HepG2 (cell line): Measurements from ENCODE around the gene CD2AP. TPM values are rescaled to one million over a fixed set of nuclear protein-coding genes. Genes with fewer than 3 reads are reported as not detected.

Source experiments
- ATAC-seq: fragments of 200-7000 bp; cut with Tn5 transposase; 3 replicates; pipeline ENCODE4 v1.9.1; 2020; ENCODE audit warnings: mild to moderate bottlenecking, moderate library complexity
- BruUV-seq: library from RNA; stranded (reverse); fragments of 400-500 nt; replicated peaks from 2 replicates; lab custom pipeline; 2021; lab: Mats Ljungman, UMichigan
- CTCF ChIA-PET: fragments of 300-600 bp; formaldehyde crosslinking; extraction: SDS; loops from one replicate; lab custom pipeline; 2021; ENCODE audit warnings: low total read pairs, inconsistent platforms, low intra/inter-chr PET ratio; lab: Yijun Ruan, JAX
- POLR2A ChIA-PET: fragments of 350-600 bp; sonication (Branson Sonifier 250); formaldehyde crosslinking; loops from one replicate; lab custom pipeline; 2020; ENCODE audit warnings: antibody characterized with exemption, inconsistent platforms; lab: Yijun Ruan, JAX
- DNase-seq: peaks from one replicate; pipeline ENCODE4 v3.0.0-alpha.2; 2015; ENCODE audit warnings: low spot score
- FAIRE-seq: peaks from 3 replicates; lab custom pipeline; 2011; peaks lifted over from hg19 to GRCh38; lab: Jason Lieb, UNC
- H2AFZ ChIP-seq: one replicate; pipeline ENCODE4 v1.6.1; 2011; ENCODE audit warnings: low read length, inconsistent platforms
- H3K27ac ChIP-seq: fragments of 300-600 bp; 3 replicates; pipeline ENCODE4 v1.8.0; 2011; ENCODE audit warnings: mixed run types, mild to moderate bottlenecking, mixed read lengths, low read length, inconsistent platforms; ENCODE audit not compliant: insufficient read depth; ENCODE audit errors: extremely low read length
- H3K27me3 ChIP-seq, 2 experiments: fragments of 200-600 bp in 1 of 2; 2 replicates in 1 of 2; 3 replicates in 1 of 2; pipeline versions ENCODE4 v1.6.0 to v1.8.0; 2011; ENCODE audit warnings: low read length in 2 of 2, mild to moderate bottlenecking in 2 of 2, moderate library complexity in 2 of 2, inconsistent platforms in 1 of 2; ENCODE audit not compliant: insufficient read depth in 2 of 2, control insufficient read depth in 1 of 2
- H3K36me3 ChIP-seq, 2 experiments: fragments of 200-600 bp in 1 of 2; replicated peaks in 1 of 2; 2 replicates in 1 of 2; 3 replicates in 1 of 2; pipeline versions ENCODE4 v1.5.1 to v1.8.0; 2011; ENCODE audit warnings: low read length in 2 of 2, inconsistent platforms in 1 of 2; ENCODE audit not compliant: insufficient read depth in 2 of 2, control insufficient read depth in 1 of 2
- H3K4me1 ChIP-seq: 2 replicates; pipeline ENCODE4 v1.5.1; 2012; ENCODE audit warnings: low read length, inconsistent platforms; ENCODE audit not compliant: insufficient read depth
- H3K4me2 ChIP-seq: 2 replicates; pipeline ENCODE4 v1.6.0; 2011; ENCODE audit warnings: low read depth, low read length, inconsistent platforms
- H3K4me3 ChIP-seq, 3 experiments: fragments of 200-600 bp in 1 of 3; sonication (generic), shearing (Covaris generic) in 1 of 3; replicated peaks in 1 of 3; 2 replicates each; pipeline ENCODE4 v1.5.1; 2011 to 2016; ENCODE audit warnings: low read length in 3 of 3, inconsistent platforms in 2 of 3, low read depth in 2 of 3, mild to moderate bottlenecking in 2 of 3, control low read depth in 1 of 3, mixed read lengths in 1 of 3; ENCODE audit not compliant: insufficient read depth in 1 of 3
- H3K79me2 ChIP-seq: one replicate; pipeline ENCODE4 v1.6.1; 2011; ENCODE audit warnings: low read length, inconsistent platforms; ENCODE audit not compliant: insufficient read depth
- H3K9ac ChIP-seq: 2 replicates; pipeline ENCODE4 v1.6.0; 2011; ENCODE audit warnings: mild to moderate bottlenecking, low read depth, low read length, inconsistent platforms; ENCODE audit not compliant: insufficient read depth
- H3K9me3 ChIP-seq: 2 replicates; pipeline ENCODE4 v1.5.1; 2012; ENCODE audit warnings: mild to moderate bottlenecking, low read length
- H4K20me1 ChIP-seq: 2 replicates; pipeline ENCODE4 v1.6.0; 2011; ENCODE audit warnings: inconsistent platforms, mild to moderate bottlenecking, low read length, moderate library complexity; ENCODE audit not compliant: insufficient read depth
- CTCF ChIP-seq: sonication (generic); formaldehyde crosslinking; IDR thresholded peaks from 2 replicates; pipeline ENCODE4 v1.5.0; 2020; ENCODE audit warnings: mild to moderate bottlenecking, missing genetic modification reagents, moderate library complexity
- GATAD2A ChIP-seq: IDR thresholded peaks from 2 replicates; pipeline ENCODE4 v1.6.1; 2016
- HDAC2 ChIP-seq: sonication (generic); formaldehyde crosslinking; IDR thresholded peaks from 2 replicates; pipeline ENCODE4 v1.4.0; 2020; ENCODE audit warnings: missing genetic modification reagents
- MIER2 ChIP-seq: IDR thresholded peaks from 2 replicates; pipeline ENCODE4 v1.6.1; 2016; ENCODE audit warnings: missing biosample characterization, missing genetic modification reagents
- MXI1 ChIP-seq: IDR thresholded peaks from 3 replicates; pipeline ENCODE4 v1.6.1; 2012; ENCODE audit warnings: low read depth, low read length, inconsistent platforms, borderline replicate concordance
- RAD21 ChIP-seq: fragments of 450-650 bp; formaldehyde crosslinking; IDR thresholded peaks from 2 replicates; pipeline ENCODE4 v1.5.0; 2020; ENCODE audit warnings: mild to moderate bottlenecking
- RAD51 ChIP-seq: fragments of 450-650 bp; IDR thresholded peaks from 2 replicates; pipeline ENCODE4 v1.6.1; 2016; ENCODE audit warnings: borderline replicate concordance
- RARG ChIP-seq: sonication (generic); formaldehyde crosslinking; IDR thresholded peaks from 2 replicates; pipeline ENCODE4 v1.4.0; 2020; ENCODE audit warnings: low read depth, mild to moderate bottlenecking, missing genetic modification reagents
- RCOR2 ChIP-seq: IDR thresholded peaks from 2 replicates; pipeline ENCODE4 v1.6.1; 2016; ENCODE audit warnings: missing biosample characterization, missing genetic modification reagents
- SMC3 ChIP-seq: IDR thresholded peaks from 2 replicates; pipeline ENCODE4 v1.6.1; 2011; ENCODE audit warnings: low read length, improper control_type of control experiment
- ZMYM2 ChIP-seq: sonication (generic); formaldehyde crosslinking; IDR thresholded peaks from 2 replicates; pipeline ENCODE4 v1.8.0; 2022; ENCODE audit warnings: mild to moderate bottlenecking, missing genetic modification reagents
- ZNF124 ChIP-seq: sonication (generic); formaldehyde crosslinking; IDR thresholded peaks from 2 replicates; pipeline ENCODE4 v1.4.0; 2020; ENCODE audit warnings: missing genetic modification reagents
- ZNF136 ChIP-seq: sonication (generic); formaldehyde crosslinking; IDR thresholded peaks from 2 replicates; pipeline ENCODE4 v1.8.1; 2022; ENCODE audit warnings: low read depth, mild to moderate bottlenecking, moderate library complexity, missing genetic modification reagents
- ZNF441 ChIP-seq: sonication (generic); formaldehyde crosslinking; IDR thresholded peaks from 2 replicates; pipeline ENCODE4 v1.7.0; 2021; ENCODE audit warnings: missing genetic modification reagents, borderline replicate concordance
- ZNF770 ChIP-seq: sonication (generic); formaldehyde crosslinking; IDR thresholded peaks from 2 replicates; pipeline ENCODE4 v1.5.0; 2020; ENCODE audit warnings: mild to moderate bottlenecking, missing genetic modification reagents
- ZNF879 ChIP-seq: sonication (generic); formaldehyde crosslinking; IDR thresholded peaks from 2 replicates; pipeline ENCODE4 v1.8.1; 2023; ENCODE audit warnings: missing genetic modification reagents
- ZSCAN12 ChIP-seq: sonication (generic); formaldehyde crosslinking; IDR thresholded peaks from 2 replicates; pipeline ENCODE4 v1.9.0; 2021; ENCODE audit warnings: mild to moderate bottlenecking, missing genetic modification reagents
- WGBS: methylation state at CpG from one replicate; pipeline ENCODE4 v1.1.6; 2017; ENCODE audit warnings: low lambda C conversion rate; 5-methylcytosine and 5-hydroxymethylcytosine counted together
- in situ Hi-C: cut with HindIII; loops from 2 replicates; pipeline ENCODE4 v1.10.0; 2017; ENCODE audit warnings: low pct_unique_long_range_greater_than_20kb; ENCODE audit not compliant: extremely low pct_ligation_motif_present
- intact Hi-C: fragments of 100-400 bp; cut with micrococcal nuclease; formaldehyde crosslinking; loops from one replicate; pipeline ENCODE4 v1.10.0; 2022; ENCODE audit not compliant: unreplicated experiment
- polyA plus RNA-seq, 8 experiments: library from polyadenylated mRNA; depleted of rRNA in 3 of 8; stranded (reverse) in 7 of 8; unstranded in 1 of 8; fragments of >200 nt; fragmentation: Illumina TruSeq in 4 of 8; extraction: Trizol in 4 of 8; gene quantifications; 2 replicates each; pipeline versions ENCODE4 v1.2.1 to v1.2.3, GENCODE V29; 2011 to 2016; ENCODE audit warnings: low read depth in 4 of 8, missing spikeins in 1 of 8, mixed read lengths in 1 of 8; ENCODE audit not compliant: insufficient read depth in 1 of 8
- total RNA-seq, 5 experiments: library from RNA; depleted of rRNA; stranded (reverse); fragments of >200 nt; fragmentation: Illumina TruSeq; extraction: Trizol; gene quantifications; 2 replicates each; pipeline ENCODE4 v1.2.3, GENCODE V29; 2016; ENCODE audit warnings: low read depth in 1 of 5
- TF ChIP-seq, protein P1 (sequence below): sonication (generic); formaldehyde crosslinking; IDR thresholded peaks from 2 replicates; pipeline ENCODE4 v1.5.1; 2020; ENCODE audit warnings: mild to moderate bottlenecking, missing genetic modification reagents, moderate library complexity

The CD2AP gene
- total and polyA plus RNA-seq, 2 of the 13 experiments (the other 11 are each of a cell fraction or from before 2014, with no cell fraction given), result 8.6 to 31.9 TPM

DNA sequence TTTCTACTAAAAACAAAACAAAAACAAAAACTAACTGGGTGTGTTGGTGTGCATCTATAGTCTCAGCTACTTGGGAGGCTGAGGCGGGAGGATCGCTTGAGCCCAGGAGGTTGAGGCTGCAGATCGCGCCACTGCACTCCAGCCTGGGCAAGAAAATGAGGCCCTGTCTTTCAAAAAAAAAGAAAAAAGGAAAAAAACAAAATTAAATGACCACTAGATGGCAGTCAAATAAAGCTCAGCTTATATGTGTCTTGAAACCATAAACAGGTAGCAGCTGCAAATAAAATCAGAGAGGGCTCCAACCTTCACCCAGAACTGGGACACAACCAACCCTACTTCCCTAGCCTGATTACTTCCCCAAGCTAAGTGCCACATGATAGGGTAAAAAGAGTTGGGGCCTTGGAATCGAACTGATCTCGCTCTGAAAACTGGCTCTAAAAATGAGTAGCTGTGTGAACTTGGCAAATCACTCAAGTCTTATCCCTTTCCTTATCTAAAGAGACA is 153.7 kb downstream of the CD2AP start:
- ChIA-PET CTCF (interaction anchor here (1.5 to 3.1 kb wide), 2 partner anchors 102 to 149 kb away, joined by 13 to 37 read pairs; no protein-coding TSS in a partner anchor), POLR2A (interaction anchor here (1.2 kb wide), 1 partner anchor 154 kb away, joined by 4 read pairs; the partner anchor contains the start of gene CD2AP)
- peak; percentile 59 for ATAC-seq
- Histone ChIP-seq H3K27me3 (0 out of 5 replicates have a peak, but pooled peaks cover 0 to 4% of the 10 kb centered on the region in 2 experiments), H3K79me2 (no peaks in the 10 kb centered on the region), H3K36me3 (no peaks in the 10 kb centered on the region), H3K9me3 (no peaks in the 10 kb centered on the region), H3K4me2 (peak overlapping the region; percentile 76), H3K27ac (no peak overlapping the region), H3K4me3 (peak overlapping the region in 2 of 3 experiments; percentile 5 to 42; a peak in 3 of 6 replicates), H2AFZ (peak overlapping the region; percentile 78), H3K9ac (peak overlapping the region; percentile 47), H4K20me1 (no peaks in the 10 kb centered on the region), H3K4me1 (peaks cover 31% of the 10 kb centered on the region)
- in situ Hi-C loops, result loop anchor here (5.0 kb wide), 1 partner anchor 151 kb away; the partner anchor contains the start of gene OPN5
- BruUV-seq, result no TSS peak
- peak; percentile 66 for DNase-seq
- WGBS, result 7% methylated on average over 6 of the region's 6 CpGs
- FAIRE-seq, result no peak
- intact Hi-C loops, result loop anchor here (1.0 to 10.0 kb wide), 5 partner anchors 103 to 1783 kb away; no protein-coding TSS in a partner anchor
- TF ChIP-seq CTCF (CRISPR knock-in tag) (peak; percentile 73), MIER2 (CRISPR knock-in tag) (no peak), ZNF770 (CRISPR knock-in tag) (peak; percentile 98), MXI1 (no peak), ZSCAN12 (0 out of 2 replicates have a peak, but pooled peaks have one; percentile 44), ZNF879 (CRISPR knock-in tag) (no peak), ZMYM2 (CRISPR knock-in tag) (0 out of 2 replicates have a peak, but pooled peaks have one; percentile 26), GATAD2A (CRISPR knock-in tag) (no peak), ZNF124 (0 out of 2 replicates have a peak, but pooled peaks have one; percentile 25), HDAC2 (CRISPR knock-in tag) (no peak), RCOR2 (CRISPR knock-in tag) (0 out of 2 replicates have a peak, but pooled peaks have one; percentile 64), ZNF136 (CRISPR knock-in tag) (no peak), RAD21 (CRISPR knock-in tag) (peak; percentile 68; the same call in 1 of the 2 replicates), RAD51 (no peak), ZNF441 (CRISPR knock-in tag) (no peak), RARG (CRISPR knock-in tag) (no peak), SMC3 (peak; percentile 27; the same call in 1 of the 2 replicates)
- TF ChIP-seq, protein P1, sequence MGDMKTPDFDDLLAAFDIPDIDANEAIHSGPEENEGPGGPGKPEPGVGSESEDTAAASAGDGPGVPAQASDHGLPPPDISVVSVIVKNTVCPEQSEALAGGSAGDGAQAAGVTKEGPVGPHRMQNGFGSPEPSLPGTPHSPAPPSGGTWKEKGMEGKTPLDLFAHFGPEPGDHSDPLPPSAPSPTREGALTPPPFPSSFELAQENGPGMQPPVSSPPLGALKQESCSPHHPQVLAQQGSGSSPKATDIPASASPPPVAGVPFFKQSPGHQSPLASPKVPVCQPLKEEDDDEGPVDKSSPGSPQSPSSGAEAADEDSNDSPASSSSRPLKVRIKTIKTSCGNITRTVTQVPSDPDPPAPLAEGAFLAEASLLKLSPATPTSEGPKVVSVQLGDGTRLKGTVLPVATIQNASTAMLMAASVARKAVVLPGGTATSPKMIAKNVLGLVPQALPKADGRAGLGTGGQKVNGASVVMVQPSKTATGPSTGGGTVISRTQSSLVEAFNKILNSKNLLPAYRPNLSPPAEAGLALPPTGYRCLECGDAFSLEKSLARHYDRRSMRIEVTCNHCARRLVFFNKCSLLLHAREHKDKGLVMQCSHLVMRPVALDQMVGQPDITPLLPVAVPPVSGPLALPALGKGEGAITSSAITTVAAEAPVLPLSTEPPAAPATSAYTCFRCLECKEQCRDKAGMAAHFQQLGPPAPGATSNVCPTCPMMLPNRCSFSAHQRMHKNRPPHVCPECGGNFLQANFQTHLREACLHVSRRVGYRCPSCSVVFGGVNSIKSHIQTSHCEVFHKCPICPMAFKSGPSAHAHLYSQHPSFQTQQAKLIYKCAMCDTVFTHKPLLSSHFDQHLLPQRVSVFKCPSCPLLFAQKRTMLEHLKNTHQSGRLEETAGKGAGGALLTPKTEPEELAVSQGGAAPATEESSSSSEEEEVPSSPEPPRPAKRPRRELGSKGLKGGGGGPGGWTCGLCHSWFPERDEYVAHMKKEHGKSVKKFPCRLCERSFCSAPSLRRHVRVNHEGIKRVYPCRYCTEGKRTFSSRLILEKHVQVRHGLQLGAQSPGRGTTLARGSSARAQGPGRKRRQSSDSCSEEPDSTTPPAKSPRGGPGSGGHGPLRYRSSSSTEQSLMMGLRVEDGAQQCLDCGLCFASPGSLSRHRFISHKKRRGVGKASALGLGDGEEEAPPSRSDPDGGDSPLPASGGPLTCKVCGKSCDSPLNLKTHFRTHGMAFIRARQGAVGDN, result no peak
